HG03354 (cell line): ENCODE results near the gene EMP2.
"Not testable (repeated sequence)": the region's sequence is repeated elsewhere in the genome, so short reads cannot be mapped to it uniquely, and the experiment has no call there.

Experiments
- ATAC-seq: cut with Tn5 transposase; IDR thresholded peaks from one replicate; pipeline ENCODE4 v1.9.1; 2021; ENCODE audit warnings: mild to moderate bottlenecking; ENCODE audit not compliant: unreplicated experiment, poor library complexity, severe bottlenecking

The EMP2 gene, protein sequence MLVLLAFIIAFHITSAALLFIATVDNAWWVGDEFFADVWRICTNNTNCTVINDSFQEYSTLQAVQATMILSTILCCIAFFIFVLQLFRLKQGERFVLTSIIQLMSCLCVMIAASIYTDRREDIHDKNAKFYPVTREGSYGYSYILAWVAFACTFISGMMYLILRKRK

GRCh38 chr16:10579965-10580882, at the start of gene EMP2:
EMP2 (minus strand) TSS chr16:10580598; CDS start chr16:10547617, 32,981 bp downstream.
- ATAC-seq = no peak

DNA sequence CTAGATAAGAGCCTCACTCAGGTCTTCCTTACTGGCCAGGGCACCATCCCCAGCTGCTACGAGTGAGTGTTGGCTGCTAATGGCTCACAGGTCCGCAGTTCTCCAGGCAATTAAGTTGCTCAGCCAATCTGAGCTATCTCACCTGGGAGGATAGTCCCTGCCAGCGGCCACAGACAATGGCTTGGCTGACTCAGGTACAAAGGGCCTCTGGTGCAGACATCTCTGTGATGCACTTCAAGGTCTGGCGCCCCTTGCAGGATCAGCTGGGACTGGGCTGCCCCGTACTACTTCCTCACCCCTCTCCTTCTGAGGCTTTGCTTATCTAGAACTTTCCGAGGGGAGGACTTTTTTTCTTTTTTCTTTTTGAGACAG, 49.2 kb upstream of the EMP2 start:
- ATAC-seq = no peak

GRCh38 chr16:10625595-10626357, 45.4 kb upstream of the EMP2 start:
- ATAC-seq = no peak

DNA sequence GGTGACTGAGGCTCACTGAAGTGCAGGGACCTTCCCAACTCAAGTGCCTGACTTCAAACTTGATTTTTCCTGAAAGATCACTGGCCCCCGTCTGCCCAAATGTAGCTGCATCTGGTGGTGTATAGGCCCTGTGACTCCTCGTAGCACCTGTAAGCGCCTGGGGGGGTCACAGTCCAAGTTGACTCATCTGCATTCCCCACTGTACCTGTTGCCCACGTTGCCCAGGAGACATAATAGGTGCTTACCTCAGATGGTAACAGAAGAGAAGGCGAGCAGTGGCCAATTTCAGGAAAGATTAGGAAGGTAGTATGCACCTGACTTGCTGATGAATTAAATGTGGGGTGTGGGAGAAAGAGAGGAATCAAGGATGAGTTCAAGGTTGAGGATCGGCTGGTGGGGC, 44.1 kb upstream of the EMP2 start:
- no peak for ATAC-seq

- no peak for ATAC-seq
These were observed 42.7 kb upstream of the EMP2 start for GRCh38 chr16:10623059-10623458.

- ATAC-seq = no peak
These were observed 41.9 kb upstream of the EMP2 start for GRCh38 chr16:10622036-10622921.

- ATAC-seq = not testable (repeated sequence)
These were observed 41.0 kb upstream of the EMP2 start for GRCh38 chr16:10621216-10621949.

DNA sequence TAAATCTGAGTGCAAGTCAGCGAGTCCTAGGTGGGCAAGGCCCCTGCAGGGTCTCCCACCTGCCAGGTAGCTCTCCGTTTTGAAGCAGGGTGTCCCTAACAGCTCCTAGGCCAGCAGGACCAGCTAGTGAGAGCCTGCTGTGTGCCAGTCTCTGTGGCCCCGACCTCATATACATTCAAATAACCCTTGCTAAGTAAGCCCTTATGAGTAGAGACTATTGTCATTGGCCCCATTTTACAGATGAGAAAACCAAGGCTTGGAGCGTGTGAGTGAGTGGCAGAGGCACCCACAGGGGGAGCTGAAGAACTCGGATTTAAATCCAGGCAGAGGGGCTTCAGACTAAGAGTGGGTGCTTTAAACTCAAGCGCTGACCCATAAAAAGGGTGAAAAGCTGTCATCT, 39.7 kb upstream of the EMP2 start:
- ATAC-seq = no peak

DNA sequence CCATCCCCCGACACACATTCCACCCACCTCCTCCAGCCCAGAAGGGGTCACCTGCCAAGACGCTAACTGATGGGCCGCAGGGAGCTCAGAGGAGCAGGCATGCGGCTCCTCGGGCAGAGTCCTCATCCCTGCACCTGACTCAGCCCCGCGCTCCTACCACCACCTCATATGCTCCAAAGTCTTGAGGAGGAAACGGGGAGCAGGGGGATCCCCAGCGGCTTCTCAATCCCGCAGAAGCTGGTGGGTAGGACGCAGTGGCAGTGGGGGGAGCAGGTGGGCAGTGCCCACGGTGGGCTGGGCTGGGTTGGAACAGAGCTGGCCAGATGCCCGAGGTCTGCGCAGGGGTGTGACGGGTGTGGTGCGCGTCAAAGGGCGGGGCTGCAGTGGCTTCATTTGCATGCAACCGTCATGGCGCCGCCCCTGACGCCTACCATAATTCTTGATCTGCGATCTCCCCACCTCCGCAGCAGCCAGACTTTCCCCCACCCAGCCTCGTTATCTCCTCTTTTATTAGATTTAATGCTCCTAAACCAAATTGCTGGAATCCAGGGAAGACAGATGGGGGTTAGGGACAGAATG, 39.0 kb upstream of the EMP2 start:
- no peak for ATAC-seq

DNA sequence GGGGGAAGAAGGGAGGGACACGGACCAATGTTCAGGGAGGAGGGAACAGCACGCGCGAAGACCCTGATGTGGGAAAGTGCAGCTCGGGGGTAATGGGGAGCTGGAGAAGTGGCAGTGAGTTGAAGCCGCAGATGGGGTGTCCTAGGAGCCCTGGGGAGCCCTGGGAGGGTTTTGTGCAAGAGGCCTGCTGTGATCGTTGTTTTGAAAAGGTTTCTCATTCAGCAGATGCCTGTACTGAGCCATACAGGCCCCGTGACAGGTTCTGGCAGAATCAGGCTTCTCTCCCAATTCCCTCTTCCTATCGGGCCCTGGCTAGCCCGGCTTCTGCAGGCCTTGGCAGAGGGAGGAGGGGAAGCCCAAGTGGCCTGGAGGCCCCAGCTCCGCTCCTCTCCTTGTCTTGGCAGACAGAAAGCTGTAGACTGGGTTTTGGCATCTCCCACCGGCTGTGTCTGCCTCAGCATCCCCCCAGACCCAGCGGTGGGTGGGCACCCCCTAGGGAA, 38.4 kb upstream of the EMP2 start:
- ATAC-seq = no peak

DNA sequence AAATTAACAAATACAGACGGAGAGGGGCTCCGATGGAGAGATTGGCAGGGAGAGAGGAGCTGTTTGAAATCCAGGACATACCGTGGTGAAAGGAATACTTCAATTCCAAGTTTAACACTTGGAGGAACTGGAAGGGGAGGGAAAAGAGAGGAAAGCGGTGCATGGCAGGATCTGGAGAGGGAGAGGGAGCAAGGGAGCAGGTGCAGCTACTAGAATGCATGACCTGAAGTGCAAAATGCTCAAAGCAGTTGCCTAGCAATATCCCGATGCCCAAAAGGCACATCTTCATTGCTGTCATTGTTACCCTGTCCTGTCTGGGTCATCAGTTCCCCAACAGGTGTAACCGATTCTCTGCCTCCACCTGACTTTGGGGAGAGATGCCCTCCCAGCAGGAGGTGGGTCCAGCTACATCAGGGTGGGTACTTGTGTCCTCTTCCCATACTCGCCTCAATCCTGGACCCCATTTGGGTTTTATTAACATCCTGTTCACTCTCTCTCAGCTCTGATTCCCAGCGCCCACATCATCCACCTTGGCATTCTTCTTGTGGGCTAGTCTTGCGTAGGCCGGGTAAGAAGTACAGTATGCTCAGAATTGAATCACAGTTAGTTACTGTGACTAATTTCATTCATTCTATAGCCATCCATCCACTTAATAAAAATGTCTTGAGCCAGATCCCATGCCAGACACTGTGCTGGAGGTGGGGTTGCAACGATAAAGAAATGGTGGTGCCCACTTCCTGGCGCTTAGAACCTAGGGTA, 37.4 kb upstream of the EMP2 start:
- ATAC-seq = no peak

GRCh38 chr16:10616756-10617640, 36.6 kb upstream of the EMP2 start:
- no peak for ATAC-seq

- no peak for ATAC-seq
These were observed 36.0 kb upstream of the EMP2 start for GRCh38 chr16:10616419-10616755.

DNA sequence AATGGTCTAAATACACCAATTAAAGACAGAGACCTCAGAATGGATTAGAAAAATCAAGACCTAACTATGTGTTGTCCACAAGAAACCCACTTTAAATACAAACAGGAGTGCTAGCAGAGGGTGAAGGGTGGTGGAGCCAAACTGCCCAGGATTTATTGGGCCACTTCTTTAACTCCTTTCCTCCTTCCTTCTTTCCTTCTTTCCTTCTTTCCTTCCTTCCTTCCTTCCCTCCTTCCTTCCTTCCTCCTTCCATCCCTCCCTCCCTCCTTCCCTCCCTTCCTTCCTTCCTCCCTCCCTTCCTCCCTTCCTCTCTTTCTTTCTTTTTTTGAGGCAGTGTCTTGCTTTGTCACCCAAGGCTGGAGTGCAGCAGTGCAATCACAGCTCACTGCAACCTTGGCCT, 34.3 kb upstream of the EMP2 start:
- ATAC-seq = no peak

DNA sequence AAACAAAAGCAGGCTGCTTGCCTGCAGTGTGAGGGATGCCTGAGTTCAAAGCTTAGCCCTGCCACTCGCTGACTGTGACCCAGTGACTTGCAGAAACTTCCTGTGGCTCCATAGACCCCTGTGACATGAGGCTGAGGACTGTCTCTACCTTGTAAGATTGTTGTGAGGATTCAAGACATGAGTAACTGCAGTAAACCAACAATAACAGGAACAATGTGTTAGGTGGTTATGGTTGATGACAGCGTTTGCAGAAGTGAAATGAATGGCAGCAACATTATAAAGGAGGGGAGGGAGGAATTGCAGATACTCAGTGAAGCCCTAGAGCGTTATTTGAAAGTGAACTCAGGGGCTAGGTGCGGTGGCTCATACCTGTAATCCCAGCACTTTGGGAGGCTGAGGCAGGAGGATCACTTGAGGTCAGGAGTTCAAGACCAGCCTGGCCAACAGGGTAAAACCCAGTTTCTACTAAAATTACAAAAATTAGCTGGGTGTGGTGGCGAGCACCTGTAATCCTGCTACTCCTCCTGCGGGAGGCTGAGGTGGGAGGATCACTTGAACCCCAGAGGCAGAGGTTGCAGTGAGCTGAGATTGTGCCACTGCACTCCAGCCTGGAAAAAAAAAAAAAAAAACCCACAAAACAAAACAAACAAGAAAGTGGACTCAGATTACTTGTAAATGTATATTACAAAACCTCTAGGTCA, 33.5 kb upstream of the EMP2 start:
- no peak for ATAC-seq

GRCh38 chr16:10612649-10613179, 32.3 kb upstream of the EMP2 start:
- no peak for ATAC-seq
